Activated B cell treated with CpG ODN at 0.5 μM for 24 hours (primary cell): ENCODE data around the gene CRBN. TPM values are rescaled to one million over a fixed set of nuclear protein-coding genes. Genes with fewer than 3 reads are reported as not detected.

ENCODE experiments used
- ATAC-seq: fragments of 200-7000 bp; cut with Tn5 transposase; one replicate; pipeline ENCODE4 v1.10.0; 2021; ENCODE audit warnings: low read depth, mild to moderate bottlenecking, moderate library complexity
- CTCF ChIA-PET: fragments of 350-600 bp; sonication (Branson Sonifier 250); formaldehyde crosslinking; loops from one replicate; lab custom pipeline; 2021; ENCODE audit warnings: antibody characterized with exemption; lab: Charles Lee
- POLR2A ChIA-PET: fragments of 350-600 bp; sonication (Branson Sonifier 250); formaldehyde crosslinking; loops from one replicate; lab custom pipeline; 2021; ENCODE audit warnings: antibody characterized with exemption; lab: Charles Lee
- DNase-seq: peaks from one replicate; pipeline ENCODE4 v3.0.0; 2022
- H3K27ac Mint-ChIP-seq: one replicate; pipeline ENCODE4 v1.8.0; 2020; ENCODE audit warnings: mixed read lengths
- H3K27me3 Mint-ChIP-seq: one replicate; pipeline ENCODE4 v1.8.0; 2021; ENCODE audit warnings: mixed read lengths
- H3K36me3 Mint-ChIP-seq: one replicate; pipeline ENCODE4 v1.8.0; 2021; ENCODE audit warnings: low read depth, mixed read lengths
- H3K4me1 Mint-ChIP-seq: one replicate; pipeline ENCODE4 v1.8.0; 2021; ENCODE audit warnings: mixed read lengths
- H3K4me3 Mint-ChIP-seq: one replicate; pipeline ENCODE4 v1.8.0; 2020; ENCODE audit warnings: mild to moderate bottlenecking, mixed read lengths
- H3K9me3 Mint-ChIP-seq: one replicate; pipeline ENCODE4 v1.8.0; 2020; ENCODE audit warnings: mixed read lengths
- intact Hi-C: fragments of 100-400 bp; cut with micrococcal nuclease; formaldehyde crosslinking; loops from one replicate; pipeline ENCODE4 v1.15.1; 2024
- total RNA-seq: library from RNA; stranded (reverse); gene quantifications from 2 replicates; pipeline ENCODE4 v1.2.3, GENCODE V29; 2022
- TF ChIP-seq, protein P1 (sequence below): fragments of 200-600 bp; IDR thresholded peaks from one replicate; pipeline ENCODE4 v1.8.0; 2022; ENCODE audit warnings: antibody characterized with exemption, mild to moderate bottlenecking

Gene CRBN
- total RNA-seq, 1 donor from 2014 or later, result 58.2 TPM

DNA sequence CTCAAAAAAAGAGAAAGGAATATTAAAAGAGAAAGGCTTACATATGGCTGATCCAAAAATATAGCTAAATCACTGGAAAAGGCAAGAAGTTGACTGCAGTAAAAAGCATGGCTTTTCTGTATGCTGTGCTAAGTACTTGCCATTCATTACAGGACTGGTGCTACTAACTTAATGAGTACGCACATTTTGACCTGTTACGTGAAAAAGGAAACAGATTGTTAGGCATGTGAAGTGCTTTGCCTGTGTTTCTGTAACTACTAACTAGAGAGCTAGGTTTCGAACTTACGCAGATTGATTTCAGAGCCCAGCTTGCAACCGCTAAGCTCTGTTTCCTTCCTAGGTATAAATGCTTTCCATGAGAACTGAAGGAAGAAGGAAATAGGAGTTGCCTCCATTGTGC, 49.9 kb downstream of the CRBN start:
- Mint-ChIP-seq H3K36me3 (peaks cover 39% of the 10 kb centered on the region), H3K4me1 (peaks cover 33% of the 10 kb centered on the region), H3K9me3 (no peaks in the 10 kb centered on the region), H3K27ac (no peak overlapping the region), H3K4me3 (no peak overlapping the region), H3K27me3 (no peaks in the 10 kb centered on the region)
- TF ChIP-seq, protein P1, sequence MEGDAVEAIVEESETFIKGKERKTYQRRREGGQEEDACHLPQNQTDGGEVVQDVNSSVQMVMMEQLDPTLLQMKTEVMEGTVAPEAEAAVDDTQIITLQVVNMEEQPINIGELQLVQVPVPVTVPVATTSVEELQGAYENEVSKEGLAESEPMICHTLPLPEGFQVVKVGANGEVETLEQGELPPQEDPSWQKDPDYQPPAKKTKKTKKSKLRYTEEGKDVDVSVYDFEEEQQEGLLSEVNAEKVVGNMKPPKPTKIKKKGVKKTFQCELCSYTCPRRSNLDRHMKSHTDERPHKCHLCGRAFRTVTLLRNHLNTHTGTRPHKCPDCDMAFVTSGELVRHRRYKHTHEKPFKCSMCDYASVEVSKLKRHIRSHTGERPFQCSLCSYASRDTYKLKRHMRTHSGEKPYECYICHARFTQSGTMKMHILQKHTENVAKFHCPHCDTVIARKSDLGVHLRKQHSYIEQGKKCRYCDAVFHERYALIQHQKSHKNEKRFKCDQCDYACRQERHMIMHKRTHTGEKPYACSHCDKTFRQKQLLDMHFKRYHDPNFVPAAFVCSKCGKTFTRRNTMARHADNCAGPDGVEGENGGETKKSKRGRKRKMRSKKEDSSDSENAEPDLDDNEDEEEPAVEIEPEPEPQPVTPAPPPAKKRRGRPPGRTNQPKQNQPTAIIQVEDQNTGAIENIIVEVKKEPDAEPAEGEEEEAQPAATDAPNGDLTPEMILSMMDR, result no peak
- DNase-seq (no peak), ATAC-seq (no peak)
- POLR2A ChIA-PET, result interaction anchor here (0.6 to 0.7 kb wide), 2 partner anchors 45 to 1363 kb away, joined by 3 read pairs; partner anchors contain the start of gene ITPR1
- CTCF ChIA-PET, result no interaction called here
- intact Hi-C loops, result loop anchor here (10.0 kb wide), 2 partner anchors 205 to 1995 kb away; partner anchors contain the start of gene ARL8B

DNA sequence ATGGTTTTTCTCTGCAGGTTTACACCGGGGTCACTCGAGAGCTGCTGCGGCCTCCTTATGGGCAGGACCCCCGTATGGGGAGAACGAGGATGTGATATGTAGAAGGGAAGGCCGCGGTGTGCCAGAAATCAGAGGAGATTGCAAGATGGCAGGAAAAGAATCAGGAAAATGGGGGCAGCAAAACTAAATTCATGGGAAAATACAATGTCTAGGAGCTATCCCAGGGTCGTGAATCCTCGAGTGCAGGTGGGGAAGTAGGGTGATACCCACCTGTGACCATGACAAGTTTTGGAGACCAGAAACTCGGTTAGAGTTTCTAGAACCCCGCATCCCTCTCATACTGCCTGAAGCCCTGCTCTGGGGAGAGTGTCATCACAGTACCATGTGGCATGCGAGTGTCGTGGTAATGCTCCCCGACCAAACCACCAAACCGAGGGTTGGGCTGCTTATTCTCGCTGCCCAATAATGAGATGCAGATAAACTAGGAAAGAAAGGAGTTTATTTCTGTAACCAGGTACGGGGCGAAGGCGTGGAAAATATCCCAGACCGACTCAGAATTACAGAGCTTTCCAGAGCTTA, 52.0 kb downstream of the CRBN start:
- peak overlapping the region; percentile 93 for H3K27ac Mint-ChIP-seq
- intact Hi-C loops, result loop anchor here (1.0 to 10.0 kb wide), 5 partner anchors 17 to 1997 kb away; partner anchors contain the start of genes ARL8B and ITPR1
- no peaks in the 10 kb centered on the region for H3K27me3 Mint-ChIP-seq
- H3K9me3 Mint-ChIP-seq, result no peaks in the 10 kb centered on the region
- H3K4me3 Mint-ChIP-seq, result peak overlapping the region; percentile 96
- no peak for ATAC-seq
- peaks cover 28% of the 10 kb centered on the region for H3K4me1 Mint-ChIP-seq
- ChIA-PET CTCF (interaction anchor here (0.6 kb wide), 1 partner anchor 123 kb away, joined by 3 read pairs; no protein-coding TSS in a partner anchor), POLR2A (no interaction called here)
- H3K36me3 Mint-ChIP-seq, result peaks cover 26% of the 10 kb centered on the region
- DNase-seq, result no peak
- TF ChIP-seq, protein P1, result no peak

DNA sequence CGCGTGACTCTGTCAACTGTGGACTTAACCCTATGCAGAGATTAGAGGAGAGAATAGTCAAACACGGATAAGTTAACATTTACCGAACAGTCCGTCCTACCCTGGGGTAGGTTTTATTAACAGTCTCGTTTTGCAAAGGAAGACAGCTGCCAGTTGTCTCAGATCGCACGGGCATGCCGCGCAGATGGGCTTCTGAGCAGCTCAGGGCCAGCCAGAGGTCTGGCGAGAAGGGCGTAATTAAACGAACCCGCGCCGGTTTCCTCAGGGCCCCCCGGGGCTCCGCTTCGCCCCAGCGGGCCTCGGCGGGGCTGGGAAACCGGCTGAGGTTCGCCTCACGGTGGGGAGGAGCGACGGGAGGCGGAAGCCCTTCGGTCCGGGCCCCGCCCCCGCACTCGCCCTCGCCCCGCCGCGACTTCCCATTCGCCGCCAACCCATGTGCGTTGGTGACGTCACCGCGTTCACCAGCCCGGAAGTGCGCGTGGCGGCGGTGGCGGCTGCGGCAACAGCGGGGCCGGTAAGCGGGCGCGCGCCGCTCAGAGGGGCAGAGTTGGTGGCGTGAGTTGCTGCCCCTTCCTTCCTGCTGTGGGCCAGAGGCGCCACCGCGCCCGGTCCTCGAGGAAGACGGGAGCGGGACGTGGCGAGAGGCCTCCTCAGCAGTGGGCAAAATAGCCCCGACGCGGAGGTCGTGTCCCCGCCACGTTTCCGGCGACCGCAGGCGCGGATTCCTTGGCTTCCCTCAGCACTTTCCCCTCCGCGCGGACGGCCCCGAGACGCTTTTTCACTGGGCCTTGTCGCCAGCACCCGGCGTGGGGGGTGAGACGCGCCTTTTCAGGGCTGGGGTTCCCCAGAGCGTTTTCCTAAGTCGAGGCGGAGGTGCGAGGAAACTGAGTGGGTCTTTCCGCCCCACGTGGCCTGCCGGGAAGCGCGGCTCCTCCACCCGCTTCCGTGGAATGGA, 52.7 kb downstream of the CRBN start, which contains the start of gene TRNT1:
Gene TRNT1 (plus strand): TSS at position 464 of the 955 bp plus-strand sequence. CDS start 2,101 bp downstream, outside the sequence.
- peak within 1 kb of the TSS; percentile 93 for H3K27ac Mint-ChIP-seq
- CTCF ChIA-PET, result interaction anchor here (0.6 kb wide), 1 partner anchor 123 kb away, joined by 3 read pairs; no protein-coding TSS in a partner anchor
- H3K36me3 Mint-ChIP-seq, result peaks cover 26% of the 10 kb centered on the region
- intact Hi-C loops, result loop anchor here (1.0 to 10.0 kb wide), 7 partner anchors 18 to 1998 kb away; partner anchors contain the start of genes ARL8B, CRBN, ITPR1 and SETMAR
- peak within 1 kb of the TSS; percentile 96 for H3K4me3 Mint-ChIP-seq
- ATAC-seq (peak; percentile 96), DNase-seq (peak; percentile 94)
- peaks cover 28% of the 10 kb centered on the region for H3K4me1 Mint-ChIP-seq
- H3K27me3 Mint-ChIP-seq, result no peaks in the 10 kb centered on the region
- POLR2A ChIA-PET, result interaction anchor here (0.7 kb wide), 1 partner anchor 20 kb away, joined by 6 read pairs; no protein-coding TSS in a partner anchor
- TF ChIP-seq, protein P1, result no peak
- no peaks in the 10 kb centered on the region for H3K9me3 Mint-ChIP-seq

DNA sequence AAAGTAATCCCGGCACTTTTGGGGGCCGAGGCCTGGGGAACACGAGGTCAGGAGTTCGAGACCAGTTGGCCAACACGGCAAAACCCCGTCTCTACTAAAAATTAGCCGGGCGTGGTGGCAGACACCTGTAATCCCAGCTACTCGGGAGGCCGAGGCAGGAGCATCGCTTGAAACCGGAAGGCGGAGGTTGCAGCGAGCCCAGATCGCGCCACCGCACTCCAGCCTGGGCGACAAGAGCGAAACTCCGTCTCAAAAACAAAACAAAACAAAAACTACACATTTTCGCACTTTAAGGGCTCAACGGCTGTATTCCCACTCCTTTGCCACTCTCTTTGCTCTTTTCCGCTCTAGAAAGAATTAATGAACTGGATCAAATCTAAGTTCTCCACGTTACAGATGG, 53.5 kb downstream of the CRBN start:
- Mint-ChIP-seq H3K4me3 (peak overlapping the region; percentile 96), H3K4me1 (peaks cover 28% of the 10 kb centered on the region), H3K27ac (peak overlapping the region; percentile 93), H3K36me3 (peaks cover 22% of the 10 kb centered on the region), H3K27me3 (no peaks in the 10 kb centered on the region), H3K9me3 (no peaks in the 10 kb centered on the region)
- DNase-seq (no peak), ATAC-seq (no peak)
- CTCF ChIA-PET, result no interaction called here
- TF ChIP-seq, protein P1, result no peak
- POLR2A ChIA-PET, result interaction anchor here (0.7 kb wide), 1 partner anchor 19 kb away, joined by 6 read pairs; no protein-coding TSS in a partner anchor
- intact Hi-C loops, result loop anchor here (1.0 to 10.0 kb wide), 6 partner anchors 19 to 1999 kb away; partner anchors contain the start of genes ARL8B, CRBN, ITPR1 and SETMAR
